Measurements from ENCODE around the gene CNN2. TPM values are rescaled to one million over a fixed set of nuclear protein-coding genes. Genes with fewer than 3 reads are reported as not detected.

Gene CNN2
- total and polyA plus RNA-seq, 2 donors (not counting 1 experiment from before 2014, with no cell fraction given), result 198 to 301 TPM

DNA sequence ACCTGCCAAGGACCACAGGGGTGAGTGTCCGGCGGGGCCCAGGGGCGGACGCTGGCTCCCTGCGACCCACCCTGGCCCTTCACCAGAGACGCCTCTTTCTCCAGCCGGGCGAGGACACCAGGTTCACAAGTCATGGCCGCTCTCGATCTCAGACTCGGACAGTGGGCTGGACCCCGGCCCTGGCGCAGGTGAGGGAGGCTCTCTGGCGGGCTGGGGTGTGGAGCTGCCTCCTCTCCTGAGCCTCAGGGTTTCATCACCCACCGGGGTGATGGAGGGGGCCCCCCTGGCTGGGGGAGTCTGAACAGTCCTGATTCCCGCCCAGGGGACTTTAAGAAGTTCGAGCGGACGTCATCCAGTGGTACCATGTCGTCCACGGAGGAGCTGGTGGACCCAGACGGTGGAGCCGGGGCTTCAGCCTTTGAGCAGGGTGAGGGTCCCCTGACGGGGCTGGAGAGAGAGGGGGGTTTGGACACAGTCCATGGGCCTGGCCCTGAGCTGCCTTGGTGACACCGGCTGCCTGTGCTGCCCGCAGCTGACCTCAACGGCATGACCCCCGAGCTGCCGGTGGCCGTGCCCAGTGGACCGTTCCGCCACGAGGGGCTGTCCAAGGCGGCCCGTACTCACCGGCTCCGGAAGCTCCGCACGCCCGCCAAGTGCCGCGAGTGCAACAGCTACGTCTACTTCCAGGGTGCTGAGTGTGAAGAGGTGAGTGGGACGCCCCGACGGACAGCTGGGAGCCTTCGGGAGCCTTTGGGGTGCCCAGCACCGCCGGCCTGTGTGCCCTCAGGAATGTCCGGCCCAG is 54.2 kb downstream of the CNN2 start:
- H3K27me3 Mint-ChIP-seq, result no peaks in the 10 kb centered on the region
- Histone ChIP-seq H4K20me1 (ENCODE audit: control insufficient read depth, insufficient read depth, low read length, poor library complexity, severe bottlenecking) (peaks cover 79% of the 10 kb centered on the region), H3K4me2 (replicated peaks; ENCODE audit: low read depth, low read length, poor library complexity, severe bottlenecking) (peak overlapping the region; percentile 43), H3K27ac (ENCODE audit: low read length in 2 of 2) (peak overlapping the region; percentile 2 to 48), H3K27me3 (replicated peaks in 1 of 4; ENCODE audit: control extremely low read depth in 1 of 4, control insufficient read depth in 3 of 4, insufficient read depth in 4 of 4, low read length in 3 of 4) (no peaks in the 10 kb centered on the region), H3K36me3 (replicated peaks in 1 of 2; ENCODE audit: control extremely low read depth in 1 of 2, control insufficient read depth in 1 of 2, extremely low read depth in 1 of 2, insufficient read depth in 2 of 2, low read length in 1 of 2) (peaks cover 0 to 82% of the 10 kb centered on the region in 2 experiments), H3K4me3 (ENCODE audit: control extremely low read depth in 1 of 5, extremely low read depth in 1 of 5, insufficient read depth in 1 of 5, low read depth in 2 of 5, low read length in 4 of 5) (no peak overlapping the region), H3K9me3 (ENCODE audit: control extremely low read depth in 1 of 3, control insufficient read depth in 2 of 3, insufficient read depth in 1 of 3, low read length in 2 of 3) (no peaks in the 10 kb centered on the region), H3K4me1 (ENCODE audit: control insufficient read depth in 2 of 2, insufficient read depth in 2 of 2, low read length in 2 of 2) (peaks cover 42 to 77% of the 10 kb centered on the region in 2 donors), H3K79me2 (ENCODE audit: control insufficient read depth, insufficient read depth, low read length) (peaks cover 48% of the 10 kb centered on the region), H3K9ac (ENCODE audit: low read length) (no peak overlapping the region), H2AFZ (ENCODE audit: insufficient read depth, low read depth, low read length, poor library complexity, severe bottlenecking) (no peak overlapping the region)
- H3K4me1 Mint-ChIP-seq, result peaks cover 46% of the 10 kb centered on the region
- CTCF ChIA-PET, result interaction anchor here (0.8 to 1.8 kb wide), 4 partner anchors 15 to 164 kb away, joined by 3 to 6 read pairs (median 3); no protein-coding TSS in a partner anchor
- H3K27ac Mint-ChIP-seq, result peak overlapping the region; percentile 32
- DNase-seq (no peak), ATAC-seq (ENCODE audit: low read depth) (no peak)
- H3K4me3 Mint-ChIP-seq, result no peak overlapping the region
- POLR2A ChIA-PET, result interaction anchor here (0.5 to 2.5 kb wide), 4 partner anchors 10 to 53 kb away, joined by 3 to 8 read pairs (median 4); partner anchors contain the start of gene ARHGAP45
- TF ChIP-seq, protein P1, sequence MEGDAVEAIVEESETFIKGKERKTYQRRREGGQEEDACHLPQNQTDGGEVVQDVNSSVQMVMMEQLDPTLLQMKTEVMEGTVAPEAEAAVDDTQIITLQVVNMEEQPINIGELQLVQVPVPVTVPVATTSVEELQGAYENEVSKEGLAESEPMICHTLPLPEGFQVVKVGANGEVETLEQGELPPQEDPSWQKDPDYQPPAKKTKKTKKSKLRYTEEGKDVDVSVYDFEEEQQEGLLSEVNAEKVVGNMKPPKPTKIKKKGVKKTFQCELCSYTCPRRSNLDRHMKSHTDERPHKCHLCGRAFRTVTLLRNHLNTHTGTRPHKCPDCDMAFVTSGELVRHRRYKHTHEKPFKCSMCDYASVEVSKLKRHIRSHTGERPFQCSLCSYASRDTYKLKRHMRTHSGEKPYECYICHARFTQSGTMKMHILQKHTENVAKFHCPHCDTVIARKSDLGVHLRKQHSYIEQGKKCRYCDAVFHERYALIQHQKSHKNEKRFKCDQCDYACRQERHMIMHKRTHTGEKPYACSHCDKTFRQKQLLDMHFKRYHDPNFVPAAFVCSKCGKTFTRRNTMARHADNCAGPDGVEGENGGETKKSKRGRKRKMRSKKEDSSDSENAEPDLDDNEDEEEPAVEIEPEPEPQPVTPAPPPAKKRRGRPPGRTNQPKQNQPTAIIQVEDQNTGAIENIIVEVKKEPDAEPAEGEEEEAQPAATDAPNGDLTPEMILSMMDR (IDR thresholded peaks at IDR 0.05), result no peak
- TF ChIP-seq EZH2 (IDR thresholded peaks at IDR 0.05; ENCODE audit: borderline replicate concordance, insufficient read depth, low read depth, low read length, poor library complexity, severe bottlenecking), result no peak
- WGBS (ENCODE audit: insufficient coverage), result 96% methylated on average over 49 of the region's 50 CpGs
- intact Hi-C loops (cut with micrococcal nuclease), result no loop called here
- no peaks in the 10 kb centered on the region for H3K9me3 Mint-ChIP-seq (ENCODE audit: insufficient read depth)

Data from B cell (primary cell).